Mucosa of rectum (tissue), 2 donors: Measurements from ENCODE around the gene BAAT.

Experiments
- H3K27ac ChIP-seq, 2 donors: one replicate each; pipeline ENCODE4 v1.7.0; 2013; ENCODE audit warnings: inconsistent platforms in 2 of 2, low read depth in 2 of 2, low read length in 2 of 2
- H3K27me3 ChIP-seq, 2 donors: one replicate each; pipeline ENCODE4 v1.7.0; 2013; ENCODE audit warnings: low read length in 2 of 2; ENCODE audit not compliant: control insufficient read depth in 2 of 2, insufficient read depth in 2 of 2
- H3K36me3 ChIP-seq, 2 donors: one replicate each; pipeline ENCODE4 v1.7.0; 2013; ENCODE audit warnings: low read length in 2 of 2; ENCODE audit not compliant: control insufficient read depth in 2 of 2, insufficient read depth in 2 of 2
- H3K4me1 ChIP-seq, 2 donors: one replicate each; pipeline ENCODE4 v1.7.0; 2013; ENCODE audit warnings: low read length in 2 of 2, mild to moderate bottlenecking in 1 of 2; ENCODE audit not compliant: control insufficient read depth in 2 of 2, insufficient read depth in 2 of 2
- H3K4me3 ChIP-seq, 2 donors: one replicate each; pipeline ENCODE4 v1.7.0; 2013; ENCODE audit warnings: low read length in 2 of 2
- H3K9ac ChIP-seq, 2 donors: one replicate each; pipeline ENCODE4 v1.7.0; 2013; ENCODE audit warnings: low read length in 2 of 2, low read depth in 1 of 2, mild to moderate bottlenecking in 1 of 2
- H3K9me3 ChIP-seq, 2 donors: one replicate each; pipeline ENCODE4 v1.7.0; 2013; ENCODE audit warnings: low read length in 2 of 2; ENCODE audit not compliant: control insufficient read depth in 2 of 2
- donor health status: healthy.
- donor health status: Normal muscosa, but diverticular disease.

BAAT gene

GRCh38 chr9:101326035-101326434 lies 58.8 kb downstream of the BAAT start:
- Histone ChIP-seq H3K9me3 (no peaks in the 10 kb centered on the region), H3K4me1 (no peaks in the 10 kb centered on the region)

GRCh38 chr9:101325053-101325452 lies 59.8 kb downstream of the BAAT start:
- no peaks in the 10 kb centered on the region for H3K36me3 ChIP-seq
- no peak overlapping the region for H3K4me3 ChIP-seq
- H3K27ac ChIP-seq, result no peak overlapping the region
- no peaks in the 10 kb centered on the region for H3K9me3 ChIP-seq
- no peaks in the 10 kb centered on the region for H3K27me3 ChIP-seq
- H3K4me1 ChIP-seq, result no peaks in the 10 kb centered on the region
- H3K9ac ChIP-seq, result no peak overlapping the region

More at GRCh38 chr9:101326035-101326434, 58.8 kb downstream of the BAAT start:
- Histone ChIP-seq H3K36me3 (no peaks in the 10 kb centered on the region), H3K27ac (no peak overlapping the region), H3K9ac (no peak overlapping the region), H3K4me3 (no peak overlapping the region), H3K27me3 (no peaks in the 10 kb centered on the region)

- Histone ChIP-seq H3K9me3 (no peaks in the 10 kb centered on the region), H3K36me3 (no peaks in the 10 kb centered on the region), H3K27me3 (no peaks in the 10 kb centered on the region), H3K9ac (no peak overlapping the region), H3K4me3 (no peak overlapping the region), H3K4me1 (no peaks in the 10 kb centered on the region), H3K27ac (no peak overlapping the region)
Observed at GRCh38 chr9:101324245-101324804, 60.5 kb downstream of the BAAT start.

- no peaks in the 10 kb centered on the region for H3K27me3 ChIP-seq
- no peak overlapping the region for H3K27ac ChIP-seq
- H3K4me1 ChIP-seq, result no peaks in the 10 kb centered on the region
- no peak overlapping the region for H3K4me3 ChIP-seq
- no peaks in the 10 kb centered on the region for H3K9me3 ChIP-seq
- H3K9ac ChIP-seq, result no peak overlapping the region
- H3K36me3 ChIP-seq, result no peaks in the 10 kb centered on the region
Observed at GRCh38 chr9:101323129-101323528, 61.7 kb downstream of the BAAT start.

- no peaks in the 10 kb centered on the region for H3K36me3 ChIP-seq
- no peaks in the 10 kb centered on the region for H3K27me3 ChIP-seq
- H3K4me1 ChIP-seq, result no peaks in the 10 kb centered on the region
- no peak overlapping the region for H3K9ac ChIP-seq
- H3K9me3 ChIP-seq, result no peaks in the 10 kb centered on the region
- no peak overlapping the region for H3K27ac ChIP-seq
- no peak overlapping the region for H3K4me3 ChIP-seq
Observed at GRCh38 chr9:101317735-101318134, 67.1 kb downstream of the BAAT start.

- H3K36me3 ChIP-seq, result no peaks in the 10 kb centered on the region
- H3K27ac ChIP-seq, result no peak overlapping the region
- no peak overlapping the region for H3K4me3 ChIP-seq
- H3K4me1 ChIP-seq, result no peaks in the 10 kb centered on the region
- no peaks in the 10 kb centered on the region for H3K9me3 ChIP-seq
- no peak overlapping the region for H3K9ac ChIP-seq
- H3K27me3 ChIP-seq, result no peaks in the 10 kb centered on the region
Observed at GRCh38 chr9:101315112-101315450, 69.7 kb downstream of the BAAT start.

- Histone ChIP-seq H3K36me3 (no peaks in the 10 kb centered on the region), H3K4me1 (no peaks in the 10 kb centered on the region), H3K9me3 (no peaks in the 10 kb centered on the region), H3K9ac (no peak overlapping the region), H3K27ac (no peak overlapping the region), H3K4me3 (no peak overlapping the region), H3K27me3 (no peaks in the 10 kb centered on the region)
Observed at GRCh38 chr9:101312661-101313060, 72.1 kb downstream of the BAAT start.

- H3K4me3 ChIP-seq, result no peak overlapping the region
- H3K36me3 ChIP-seq, result no peaks in the 10 kb centered on the region
- no peaks in the 10 kb centered on the region for H3K27me3 ChIP-seq
- no peaks in the 10 kb centered on the region for H3K9me3 ChIP-seq
- no peaks in the 10 kb centered on the region for H3K4me1 ChIP-seq
- H3K27ac ChIP-seq, result no peak overlapping the region
- no peak overlapping the region for H3K9ac ChIP-seq
Observed at GRCh38 chr9:101311758-101312420, 72.9 kb downstream of the BAAT start.

- H3K27ac ChIP-seq, result no peak overlapping the region
- H3K9ac ChIP-seq, result no peak overlapping the region
- H3K36me3 ChIP-seq, result no peaks in the 10 kb centered on the region
- H3K27me3 ChIP-seq, result no peaks in the 10 kb centered on the region
- H3K9me3 ChIP-seq, result no peaks in the 10 kb centered on the region
- no peak overlapping the region for H3K4me3 ChIP-seq
- H3K4me1 ChIP-seq, result no peaks in the 10 kb centered on the region
Observed at GRCh38 chr9:101311191-101311590, 73.6 kb downstream of the BAAT start.
